ENCODE results near the gene MTUS2.

DNA sequence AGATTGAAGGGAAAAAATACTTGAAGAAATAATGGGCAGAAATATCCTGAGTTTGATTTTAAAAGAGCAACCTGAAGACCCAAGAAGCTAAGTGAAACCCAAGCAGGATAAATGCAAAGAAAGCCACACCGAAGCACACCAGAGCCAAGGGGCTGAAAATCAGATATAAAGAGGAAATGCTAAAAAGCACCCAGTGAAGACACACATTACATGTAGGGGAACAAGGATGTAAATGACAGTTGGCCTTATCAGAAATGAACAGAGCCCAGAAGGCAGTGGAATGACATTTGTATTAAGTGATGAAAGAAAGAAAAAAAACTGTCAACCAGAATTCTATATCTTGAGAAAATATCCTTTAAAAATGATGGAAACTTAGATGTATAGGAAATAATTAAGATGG is 636.3 kb downstream of the MTUS2 start:
- TF ChIP-seq SUZ12 (IDR thresholded peaks at IDR 0.05; ENCODE audit: low read length) (no peak), FOSL1 (IDR thresholded peaks at IDR 0.05; ENCODE audit: insufficient read depth, low read depth, low read length) (no peak), GABPA (IDR thresholded peaks at IDR 0.05; ENCODE audit: borderline replicate concordance, insufficient read depth, low read length) (no peak), POLR2AphosphoS5 (IDR thresholded peaks at IDR 0.05; ENCODE audit: low read depth, low read length) (no peak), TCF12 (IDR thresholded peaks at IDR 0.05; ENCODE audit: low read depth, low read length) (no peak), CTCF (IDR thresholded peaks at IDR 0.05; ENCODE audit: control extremely low read depth in 1 of 3, insufficient read depth in 1 of 3, low read depth in 1 of 3, low read length in 3 of 3) (no peak), ATF3 (IDR thresholded peaks at IDR 0.05; ENCODE audit: insufficient read depth, low read depth, low read length) (no peak), YY1 (IDR thresholded peaks at IDR 0.05; ENCODE audit: low read depth, low read length) (no peak), POLR2A (IDR thresholded peaks at IDR 0.05; ENCODE audit: control extremely low read depth in 1 of 2, low read depth in 2 of 2, low read length in 2 of 2) (no peak), KDM5A (IDR thresholded peaks at IDR 0.05; ENCODE audit: low read length) (no peak), MAX (IDR thresholded peaks at IDR 0.05) (no peak), USF2 (IDR thresholded peaks at IDR 0.05; ENCODE audit: low read length) (no peak)
